ENCODE data around the gene RUBCNL. TPM values are rescaled to one million over a fixed set of nuclear protein-coding genes. Genes with fewer than 3 reads are reported as not detected.

The RUBCNL gene
- total and polyA plus RNA-seq, 2 of the 4 experiments (the other 2 are of a cell fraction): 0.03 TPM; not detected in 1

DNA sequence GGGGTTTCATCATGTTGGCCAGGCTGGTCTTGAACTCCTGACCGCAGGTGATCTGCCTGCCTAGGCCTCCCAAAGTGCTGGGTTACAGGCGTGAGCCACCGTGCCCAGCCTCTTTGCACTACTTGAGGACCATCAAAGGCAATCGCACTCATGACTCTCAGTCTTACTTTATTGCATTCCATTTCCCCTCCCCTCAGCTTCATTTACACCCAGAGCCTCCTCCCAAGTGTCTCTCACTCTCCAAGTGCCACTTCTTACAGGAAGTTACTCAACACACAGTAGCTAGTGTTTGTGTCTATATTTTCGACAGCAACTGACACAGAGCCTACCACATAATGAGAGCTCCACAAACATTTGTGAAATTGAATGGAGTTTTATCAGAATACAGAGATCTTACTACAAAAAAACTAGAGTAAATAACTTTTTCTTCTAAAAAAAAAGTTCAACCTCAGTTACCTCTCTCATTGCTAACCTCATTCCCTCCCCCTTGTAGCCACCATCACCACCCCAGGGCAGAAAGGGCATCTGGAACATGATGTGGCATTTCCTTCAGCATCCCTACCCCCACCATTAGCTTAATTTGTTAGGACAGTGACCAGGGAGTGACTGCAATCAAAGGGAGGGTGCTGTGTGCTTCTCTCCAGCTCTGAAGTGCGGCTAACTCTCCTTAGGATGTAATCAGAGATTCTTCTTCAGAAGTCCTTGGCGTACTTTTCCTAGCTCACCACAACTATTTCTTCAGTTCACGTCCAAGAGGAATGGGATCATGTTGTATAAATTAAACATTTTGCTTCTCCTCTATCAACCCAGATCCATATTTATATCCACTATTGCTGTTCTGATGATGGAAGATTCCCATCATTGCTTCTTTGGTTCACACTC lies 17.0 kb upstream of the RUBCNL start (continued):
- TF ChIP-seq BHLHE40 (IDR thresholded peaks at IDR 0.05; ENCODE audit: low read depth, low read length): no peak

GRCh38 chr13:46402178-46402577 lies 15.1 kb upstream of the RUBCNL start:
- no peak for DNase-seq
- Histone ChIP-seq H3K23ac (ENCODE audit: low read depth, low read length) (no peak overlapping the region), H4K5ac (ENCODE audit: low read depth, low read length) (no peak overlapping the region), H3K9me1 (ENCODE audit: insufficient read depth, low read length) (no peaks in the 10 kb centered on the region), H3K4me3 (ENCODE audit: insufficient read depth, low read depth, low read length) (no peak overlapping the region), H3K9me3 (ENCODE audit: control insufficient read depth, insufficient read depth, low read length) (no peaks in the 10 kb centered on the region), H3K27ac (ENCODE audit: insufficient read depth, low read length) (no peak overlapping the region), H2AK5ac (ENCODE audit: low read depth, low read length) (no peak overlapping the region), H4K91ac (ENCODE audit: insufficient read depth, low read depth, low read length) (no peak overlapping the region), H3K9ac (ENCODE audit: low read depth, low read length) (no peak overlapping the region), H2AFZ (replicated peaks; ENCODE audit: low read length, poor library complexity) (no peak overlapping the region), H3K79me1 (ENCODE audit: low read depth in 1 of 2, low read length in 2 of 2) (no peaks in the 10 kb centered on the region), H2BK120ac (ENCODE audit: low read depth, low read length) (no peak overlapping the region), H3K18ac (ENCODE audit: low read depth, low read length) (no peak overlapping the region), H2BK15ac (ENCODE audit: low read depth, low read length) (no peak overlapping the region), H4K20me1 (ENCODE audit: insufficient read depth, low read length) (no peaks in the 10 kb centered on the region), H3K4ac (ENCODE audit: low read depth, low read length) (no peak overlapping the region), H2BK5ac (ENCODE audit: low read depth, low read length, poor library complexity, severe bottlenecking) (no peak overlapping the region), H4K8ac (ENCODE audit: low read depth in 2 of 2, low read length in 2 of 2) (no peak overlapping the region), H3K14ac (replicated peaks; ENCODE audit: low read depth, low read length) (no peak overlapping the region), H3K4me1 (ENCODE audit: control insufficient read depth, insufficient read depth, low read length) (no peaks in the 10 kb centered on the region), H3K56ac (ENCODE audit: extremely low read depth, insufficient read depth, low read length) (no peak overlapping the region), H2BK20ac (ENCODE audit: low read depth, low read length) (no peak overlapping the region), H3K4me2 (ENCODE audit: low read depth, low read length) (no peak overlapping the region), H3K36me3 (ENCODE audit: control insufficient read depth, insufficient read depth, low read length) (no peaks in the 10 kb centered on the region), H3K27me3 (ENCODE audit: control insufficient read depth, insufficient read depth, low read length) (no peaks in the 10 kb centered on the region; the same call in 1 of the 2 replicates), H2AK9ac (replicated peaks; ENCODE audit: low read depth, low read length, poor library complexity) (no peak overlapping the region)
- dilution Hi-C loops (cut with HindIII; ENCODE audit: low sequenced_read_pairs, unreplicated experiment): no loop called here
- no peak for ATAC-seq (ENCODE audit: low read depth)
- intact Hi-C loops (cut with micrococcal nuclease): no loop called here
- WGBS, 2 experiments (ENCODE audit: extremely low coverage in 2 of 2, insufficient read length in 1 of 2): 13% methylated on average over 2 of the region's 2 CpGs; no CpG with 5 or more reads in 1 of the 2 experiments
- in situ Hi-C loops (cut with MboI; ENCODE audit: low sequenced_read_pairs): no loop called here
- CTCF ChIA-PET: no interaction called here
- no TSS peak for BruUV-seq (replicated peaks)
- POLR2A ChIA-PET (ENCODE audit: unreplicated experiment): no interaction called here
- TF ChIP-seq CHD1 (IDR thresholded peaks at IDR 0.05; ENCODE audit: low read depth, low read length) (no peak), RCOR1 (IDR thresholded peaks at IDR 0.05; ENCODE audit: insufficient replicate concordance, low read length) (no peak), CTCF (conservative IDR thresholded peaks at IDR 0.05; ENCODE audit: low read depth, low read length) (no peak), MAFK (IDR thresholded peaks at IDR 0.05; ENCODE audit: low read depth, low read length) (no peak), CEBPB (IDR thresholded peaks at IDR 0.05; ENCODE audit: low read depth, low read length) (no peak), FOS (IDR thresholded peaks at IDR 0.05; ENCODE audit: low read depth, low read length) (no peak), RAD21 (IDR thresholded peaks at IDR 0.05; ENCODE audit: low read length) (no peak), BHLHE40 (IDR thresholded peaks at IDR 0.05; ENCODE audit: low read depth, low read length) (no peak), SMC3 (IDR thresholded peaks at IDR 0.05; ENCODE audit: low read depth, low read length) (no peak), ELK1 (IDR thresholded peaks at IDR 0.05; ENCODE audit: borderline replicate concordance, low read depth, low read length) (no peak), MAZ (IDR thresholded peaks at IDR 0.05; ENCODE audit: borderline replicate concordance, low read depth, low read length) (no peak), POLR2A (IDR thresholded peaks at IDR 0.05; ENCODE audit: low read depth, low read length) (no peak)
- TF ChIP-seq, protein P1, sequence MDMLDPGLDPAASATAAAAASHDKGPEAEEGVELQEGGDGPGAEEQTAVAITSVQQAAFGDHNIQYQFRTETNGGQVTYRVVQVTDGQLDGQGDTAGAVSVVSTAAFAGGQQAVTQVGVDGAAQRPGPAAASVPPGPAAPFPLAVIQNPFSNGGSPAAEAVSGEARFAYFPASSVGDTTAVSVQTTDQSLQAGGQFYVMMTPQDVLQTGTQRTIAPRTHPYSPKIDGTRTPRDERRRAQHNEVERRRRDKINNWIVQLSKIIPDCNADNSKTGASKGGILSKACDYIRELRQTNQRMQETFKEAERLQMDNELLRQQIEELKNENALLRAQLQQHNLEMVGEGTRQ (IDR thresholded peaks at IDR 0.05; ENCODE audit: low read depth, low read length): no peak

All from IMR-90 (cell line).